Panc1 (cell line): ENCODE data around the gene TRIM31. TPM values are rescaled to one million over a fixed set of nuclear protein-coding genes. Genes with fewer than 3 reads are reported as not detected.

Source experiments
- ATAC-seq: fragments of 200-7000 bp; cut with Tn5 transposase; 2 replicates; pipeline ENCODE4 v1.9.1; 2020; ENCODE audit warnings: mild to moderate bottlenecking, moderate library complexity
- BruUV-seq: library from RNA; stranded (reverse); fragments of 400-500 nt; replicated peaks from 2 replicates; lab custom pipeline; 2021; lab: Mats Ljungman, UMichigan
- CTCF ChIA-PET: fragments of 300-600 bp; sonication (Branson Sonifier 250); formaldehyde crosslinking; loops from one replicate; lab custom pipeline; 2022; ENCODE audit warnings: antibody characterized with exemption; lab: Charles Lee
- POLR2A ChIA-PET: fragments of 300-600 bp; sonication (Branson Sonifier 250); formaldehyde crosslinking; loops from one replicate; lab custom pipeline; 2022; ENCODE audit warnings: antibody characterized with exemption; lab: Charles Lee
- DNase-seq: peaks from one replicate; pipeline ENCODE4 v3.0.0-alpha.2; 2010; ENCODE audit warnings: low read depth, low spot score
- H3K27ac ChIP-seq: 2 replicates; pipeline ENCODE4 v1.5.1; 2011; ENCODE audit warnings: mild to moderate bottlenecking, low read length, inconsistent platforms
- H3K27me3 ChIP-seq: fragments of 200-500 bp; sonication (Bioruptor generic); 2 replicates; pipeline ENCODE4 v1.6.0; 2014; ENCODE audit warnings: low read length, inconsistent platforms; ENCODE audit not compliant: control insufficient read depth, insufficient read depth
- H3K36me3 ChIP-seq: fragments of 200-500 bp; sonication (Bioruptor generic); 2 replicates; pipeline ENCODE4 v1.5.1; 2014; ENCODE audit warnings: inconsistent platforms, mild to moderate bottlenecking, low read length, moderate library complexity; ENCODE audit not compliant: control insufficient read depth, insufficient read depth
- H3K4me1 ChIP-seq: 2 replicates; pipeline ENCODE4 v1.5.1; 2011; ENCODE audit warnings: inconsistent platforms, mild to moderate bottlenecking, low read length, moderate library complexity; ENCODE audit not compliant: control insufficient read depth, insufficient read depth
- H3K4me3 ChIP-seq, 2 experiments: 2 replicates each; pipeline ENCODE4 v1.5.1; 2011 to 2012; ENCODE audit warnings: low read depth in 2 of 2, low read length in 2 of 2, mild to moderate bottlenecking in 2 of 2, inconsistent platforms in 1 of 2, moderate library complexity in 1 of 2
- H3K9me3 ChIP-seq: fragments of 200-500 bp; sonication (Bioruptor generic); 2 replicates; pipeline ENCODE4 v1.5.1; 2014; ENCODE audit warnings: low read depth, mild to moderate bottlenecking, inconsistent platforms, low read length, moderate library complexity; ENCODE audit not compliant: control insufficient read depth, insufficient read depth
- POLR2AphosphoS5 ChIP-seq: IDR thresholded peaks from 2 replicates; pipeline ENCODE4 v1.6.1; 2012; ENCODE audit warnings: mild to moderate bottlenecking, low read depth, low read length, moderate library complexity
- SIN3A ChIP-seq: IDR thresholded peaks from 2 replicates; pipeline ENCODE4 v1.6.1; 2012; ENCODE audit warnings: low read depth, mild to moderate bottlenecking, low read length, moderate library complexity, borderline replicate concordance; ENCODE audit not compliant: insufficient read depth
- TCF7L2 ChIP-seq: IDR thresholded peaks from 2 replicates; pipeline ENCODE4 v1.6.1; 2011; ENCODE audit warnings: mild to moderate bottlenecking, low read depth, low read length, inconsistent platforms
- in situ Hi-C: cut with HindIII; loops from 2 replicates; pipeline ENCODE4 v1.10.0; 2016; ENCODE audit warnings: low sequenced_read_pairs, low pct_unique_long_range_greater_than_20kb
- intact Hi-C: fragments of 100-400 bp; cut with micrococcal nuclease; formaldehyde crosslinking; loops from one replicate; pipeline ENCODE4 v1.10.0; 2022; ENCODE audit not compliant: unreplicated experiment
- total RNA-seq: library from RNA; stranded (reverse); gene quantifications from one replicate; pipeline ENCODE4 v1.2.1, GENCODE V29; 2021; ENCODE audit not compliant: unreplicated experiment
- TF ChIP-seq, protein P1 (sequence below): fragments of 450-650 bp; IDR thresholded peaks from 2 replicates; pipeline ENCODE4 v1.5.1; 2017; ENCODE audit warnings: mild to moderate bottlenecking
- TF ChIP-seq, protein P2 (sequence below), 2 experiments: IDR thresholded peaks; 2 replicates each; pipeline ENCODE4 v1.6.1; 2011 to 2012; ENCODE audit warnings: low read depth in 2 of 2, control low read depth in 1 of 2, low read length in 1 of 2, mild to moderate bottlenecking in 1 of 2, moderate library complexity in 1 of 2; ENCODE audit not compliant: insufficient read depth in 1 of 2

The TRIM31 gene
- total RNA-seq, 1 experiment from 2014 or later: not detected

DNA sequence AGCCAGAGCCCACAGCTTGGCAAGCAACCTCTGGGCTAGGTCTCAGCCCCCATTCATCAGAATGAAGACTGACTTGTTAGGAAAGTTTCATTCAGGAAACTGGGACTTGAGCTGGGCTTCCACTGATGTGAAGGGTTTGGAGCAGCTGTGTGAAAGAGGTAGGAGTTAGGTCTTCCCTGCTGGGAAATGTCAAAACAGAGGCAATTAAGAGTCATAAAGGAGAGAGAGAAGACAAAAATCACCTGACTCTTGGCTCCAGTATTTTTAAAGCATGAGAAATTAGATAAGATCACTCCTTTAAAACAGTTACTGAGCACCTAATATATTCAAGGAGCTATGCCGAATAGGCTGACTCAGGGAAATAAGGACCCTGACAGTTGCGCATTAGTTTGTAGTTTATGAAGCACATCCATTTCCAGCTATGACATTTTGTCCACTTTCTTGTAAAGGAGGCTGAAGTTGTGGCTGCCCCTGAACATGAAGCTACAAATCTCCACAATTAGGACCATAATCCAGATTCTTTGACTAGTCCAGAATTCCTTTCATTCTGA lies 19.1 kb upstream of the TRIM31 start:
- in situ Hi-C loops (no loop called here), intact Hi-C loops (loop anchor here (1.0 kb wide), 1 partner anchor 29 kb away; no protein-coding TSS in a partner anchor)
- ATAC-seq: no peak
- DNase-seq: no peak
- peaks cover 19% of the 10 kb centered on the region for H3K27me3 ChIP-seq
- no peaks in the 10 kb centered on the region for H3K9me3 ChIP-seq
- no peaks in the 10 kb centered on the region for H3K36me3 ChIP-seq
- no peak overlapping the region for H3K4me3 ChIP-seq
- CTCF ChIA-PET: interaction anchor here (0.6 to 5.5 kb wide), 4 partner anchors 28 to 213 kb away, joined by 3 to 68 read pairs (median 12); partner anchors contain the start of gene PPP1R11
- TF ChIP-seq TCF7L2 (no peak), POLR2AphosphoS5 (no peak), SIN3A (no peak)
- TF ChIP-seq, protein P1, sequence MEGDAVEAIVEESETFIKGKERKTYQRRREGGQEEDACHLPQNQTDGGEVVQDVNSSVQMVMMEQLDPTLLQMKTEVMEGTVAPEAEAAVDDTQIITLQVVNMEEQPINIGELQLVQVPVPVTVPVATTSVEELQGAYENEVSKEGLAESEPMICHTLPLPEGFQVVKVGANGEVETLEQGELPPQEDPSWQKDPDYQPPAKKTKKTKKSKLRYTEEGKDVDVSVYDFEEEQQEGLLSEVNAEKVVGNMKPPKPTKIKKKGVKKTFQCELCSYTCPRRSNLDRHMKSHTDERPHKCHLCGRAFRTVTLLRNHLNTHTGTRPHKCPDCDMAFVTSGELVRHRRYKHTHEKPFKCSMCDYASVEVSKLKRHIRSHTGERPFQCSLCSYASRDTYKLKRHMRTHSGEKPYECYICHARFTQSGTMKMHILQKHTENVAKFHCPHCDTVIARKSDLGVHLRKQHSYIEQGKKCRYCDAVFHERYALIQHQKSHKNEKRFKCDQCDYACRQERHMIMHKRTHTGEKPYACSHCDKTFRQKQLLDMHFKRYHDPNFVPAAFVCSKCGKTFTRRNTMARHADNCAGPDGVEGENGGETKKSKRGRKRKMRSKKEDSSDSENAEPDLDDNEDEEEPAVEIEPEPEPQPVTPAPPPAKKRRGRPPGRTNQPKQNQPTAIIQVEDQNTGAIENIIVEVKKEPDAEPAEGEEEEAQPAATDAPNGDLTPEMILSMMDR: no peak
- TF ChIP-seq, protein P2, sequence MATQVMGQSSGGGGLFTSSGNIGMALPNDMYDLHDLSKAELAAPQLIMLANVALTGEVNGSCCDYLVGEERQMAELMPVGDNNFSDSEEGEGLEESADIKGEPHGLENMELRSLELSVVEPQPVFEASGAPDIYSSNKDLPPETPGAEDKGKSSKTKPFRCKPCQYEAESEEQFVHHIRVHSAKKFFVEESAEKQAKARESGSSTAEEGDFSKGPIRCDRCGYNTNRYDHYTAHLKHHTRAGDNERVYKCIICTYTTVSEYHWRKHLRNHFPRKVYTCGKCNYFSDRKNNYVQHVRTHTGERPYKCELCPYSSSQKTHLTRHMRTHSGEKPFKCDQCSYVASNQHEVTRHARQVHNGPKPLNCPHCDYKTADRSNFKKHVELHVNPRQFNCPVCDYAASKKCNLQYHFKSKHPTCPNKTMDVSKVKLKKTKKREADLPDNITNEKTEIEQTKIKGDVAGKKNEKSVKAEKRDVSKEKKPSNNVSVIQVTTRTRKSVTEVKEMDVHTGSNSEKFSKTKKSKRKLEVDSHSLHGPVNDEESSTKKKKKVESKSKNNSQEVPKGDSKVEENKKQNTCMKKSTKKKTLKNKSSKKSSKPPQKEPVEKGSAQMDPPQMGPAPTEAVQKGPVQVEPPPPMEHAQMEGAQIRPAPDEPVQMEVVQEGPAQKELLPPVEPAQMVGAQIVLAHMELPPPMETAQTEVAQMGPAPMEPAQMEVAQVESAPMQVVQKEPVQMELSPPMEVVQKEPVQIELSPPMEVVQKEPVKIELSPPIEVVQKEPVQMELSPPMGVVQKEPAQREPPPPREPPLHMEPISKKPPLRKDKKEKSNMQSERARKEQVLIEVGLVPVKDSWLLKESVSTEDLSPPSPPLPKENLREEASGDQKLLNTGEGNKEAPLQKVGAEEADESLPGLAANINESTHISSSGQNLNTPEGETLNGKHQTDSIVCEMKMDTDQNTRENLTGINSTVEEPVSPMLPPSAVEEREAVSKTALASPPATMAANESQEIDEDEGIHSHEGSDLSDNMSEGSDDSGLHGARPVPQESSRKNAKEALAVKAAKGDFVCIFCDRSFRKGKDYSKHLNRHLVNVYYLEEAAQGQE (IDR thresholded peaks at IDR 0.05; ENCODE audit: insufficient read depth in 1 of 2, low read depth in 2 of 2, low read length in 1 of 2): no peak
- BruUV-seq: no TSS peak
- POLR2A ChIA-PET: no interaction called here
- H3K27ac ChIP-seq: no peak overlapping the region
- H3K4me1 ChIP-seq: peaks cover 10% of the 10 kb centered on the region; the same call in 1 of the 2 replicates

DNA sequence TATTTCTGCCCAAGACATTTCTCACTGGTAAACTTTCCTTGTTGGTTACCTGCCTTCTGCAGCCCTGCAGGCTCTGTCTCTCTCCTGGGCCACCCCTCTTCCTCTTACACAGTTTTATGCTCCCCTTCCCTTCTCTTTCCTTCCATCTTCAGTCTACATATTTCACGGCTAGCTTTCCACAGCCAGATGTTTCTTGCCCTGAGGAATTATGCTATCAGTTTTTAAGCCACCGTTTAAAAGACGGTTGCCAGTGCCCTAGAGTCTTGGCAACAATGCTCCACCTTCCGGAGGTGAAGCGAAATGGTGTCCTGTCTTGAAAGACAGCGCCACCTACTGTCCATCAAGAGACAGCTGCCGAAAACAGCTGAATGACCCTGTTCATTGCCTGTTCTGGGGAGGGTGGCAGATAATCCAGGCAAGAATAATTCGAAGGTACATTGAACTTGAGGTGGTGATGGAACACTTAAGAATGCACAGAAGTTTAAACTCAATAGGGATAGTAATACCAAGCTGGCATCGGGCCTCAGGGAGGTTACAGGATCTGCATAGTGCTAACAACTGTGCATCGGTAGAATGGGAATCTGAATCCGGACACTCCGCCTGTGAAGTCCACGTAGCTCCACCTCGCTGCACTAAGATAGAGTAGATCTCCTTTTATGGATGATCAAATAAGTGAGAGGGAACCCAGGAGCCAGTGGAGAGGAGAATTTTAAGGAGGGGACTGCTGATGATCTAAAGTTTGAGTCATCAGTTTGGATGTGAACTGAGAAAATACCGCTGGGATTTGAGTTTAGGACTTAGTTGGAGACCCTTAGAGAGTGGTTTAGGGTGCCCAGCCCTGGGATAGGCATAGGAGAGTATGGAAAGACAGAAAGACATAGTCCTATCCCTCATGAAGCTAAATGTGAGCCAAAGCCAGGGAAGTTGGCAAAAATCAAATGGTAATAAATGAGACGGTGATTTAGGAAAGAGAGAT lies 18.3 kb upstream of the TRIM31 start:
- intact Hi-C loops: loop anchor here (1.0 kb wide), 1 partner anchor 28 kb away; no protein-coding TSS in a partner anchor
- H3K4me1 ChIP-seq: peaks cover 10% of the 10 kb centered on the region; the same call in 1 of the 2 replicates
- BruUV-seq: no TSS peak
- peak; percentile 93 for ATAC-seq
- in situ Hi-C loops: no loop called here
- CTCF ChIA-PET: interaction anchor here (0.7 to 5.5 kb wide), 7 partner anchors 12 to 75 kb away, joined by 3 to 68 read pairs (median 4); partner anchors contain the start of gene PPP1R11
- no peaks in the 10 kb centered on the region for H3K9me3 ChIP-seq
- POLR2A ChIA-PET: interaction anchor here (1.2 kb wide), 1 partner anchor 29 kb away, joined by 4 read pairs; no protein-coding TSS in a partner anchor
- TF ChIP-seq, protein P1: peak; percentile 98
- no peak for TF ChIP-seq SIN3A
- H3K4me3 ChIP-seq: no peak overlapping the region
- peak; percentile 64 for DNase-seq
- peak overlapping the region; percentile 15; the same call in 1 of the 2 replicates for H3K27ac ChIP-seq
- H3K36me3 ChIP-seq: no peaks in the 10 kb centered on the region
- H3K27me3 ChIP-seq: peaks cover 19% of the 10 kb centered on the region
